ENCODE results near the gene SPON1.

DNA sequence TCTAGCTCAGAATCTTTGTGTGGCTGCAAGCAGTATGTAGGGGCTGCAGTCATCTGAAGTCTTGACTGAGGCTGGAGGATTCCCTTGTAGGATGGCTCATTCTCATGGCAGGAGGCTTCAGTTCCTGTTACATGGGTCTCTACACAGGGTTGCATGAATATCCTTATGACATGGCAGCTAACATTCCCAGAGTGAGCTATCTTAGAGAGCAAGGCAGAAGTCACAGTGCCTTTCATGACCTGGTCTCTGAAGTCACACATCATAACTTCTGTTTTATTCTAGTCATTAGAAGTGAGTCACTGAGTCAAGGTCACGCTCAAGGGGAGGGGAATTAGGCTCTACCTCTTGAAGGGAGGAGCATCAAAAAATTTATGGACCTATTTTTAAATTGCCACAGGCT is 10.3 kb upstream of the SPON1 start:
- TF ChIP-seq, protein P1, sequence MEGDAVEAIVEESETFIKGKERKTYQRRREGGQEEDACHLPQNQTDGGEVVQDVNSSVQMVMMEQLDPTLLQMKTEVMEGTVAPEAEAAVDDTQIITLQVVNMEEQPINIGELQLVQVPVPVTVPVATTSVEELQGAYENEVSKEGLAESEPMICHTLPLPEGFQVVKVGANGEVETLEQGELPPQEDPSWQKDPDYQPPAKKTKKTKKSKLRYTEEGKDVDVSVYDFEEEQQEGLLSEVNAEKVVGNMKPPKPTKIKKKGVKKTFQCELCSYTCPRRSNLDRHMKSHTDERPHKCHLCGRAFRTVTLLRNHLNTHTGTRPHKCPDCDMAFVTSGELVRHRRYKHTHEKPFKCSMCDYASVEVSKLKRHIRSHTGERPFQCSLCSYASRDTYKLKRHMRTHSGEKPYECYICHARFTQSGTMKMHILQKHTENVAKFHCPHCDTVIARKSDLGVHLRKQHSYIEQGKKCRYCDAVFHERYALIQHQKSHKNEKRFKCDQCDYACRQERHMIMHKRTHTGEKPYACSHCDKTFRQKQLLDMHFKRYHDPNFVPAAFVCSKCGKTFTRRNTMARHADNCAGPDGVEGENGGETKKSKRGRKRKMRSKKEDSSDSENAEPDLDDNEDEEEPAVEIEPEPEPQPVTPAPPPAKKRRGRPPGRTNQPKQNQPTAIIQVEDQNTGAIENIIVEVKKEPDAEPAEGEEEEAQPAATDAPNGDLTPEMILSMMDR (IDR thresholded peaks at IDR 0.05): no peak
- TF ChIP-seq ZFX (IDR thresholded peaks at IDR 0.05; ENCODE audit: borderline replicate concordance): no peak
